Mucosa of descending colon (tissue), 3 donors: ENCODE results near the gene IFIT2. TPM values are rescaled to one million over a fixed set of nuclear protein-coding genes. Genes with fewer than 3 reads are reported as not detected.
A peak's percentile ranks its signal among the peaks of the same experiment; 100 is the strongest.

Experiments
- ATAC-seq: fragments of 200-7000 bp; cut with Tn5 transposase; one replicate; pipeline ENCODE4 v1.9.1; 2020; ENCODE audit warnings: mild to moderate bottlenecking, moderate library complexity
- DNase-seq, 3 donors: peaks; one replicate each; pipeline ENCODE4 v3.0.0-alpha.2; 2020
- H3K36me3 ChIP-seq: fragments of 200-600 bp; one replicate; pipeline ENCODE4 v1.8.0; 2021; ENCODE audit warnings: low read depth, mild to moderate bottlenecking
- H3K4me1 ChIP-seq: fragments of 200-600 bp; one replicate; pipeline ENCODE4 v1.8.0; 2021; ENCODE audit warnings: low read depth, mild to moderate bottlenecking
- H3K4me3 ChIP-seq: fragments of 200-600 bp; one replicate; pipeline ENCODE4 v1.8.0; 2021; ENCODE audit warnings: mild to moderate bottlenecking
- H3K9me3 ChIP-seq: fragments of 200-600 bp; one replicate; pipeline ENCODE4 v1.8.0; 2021; ENCODE audit warnings: mild to moderate bottlenecking
- CTCF ChIP-seq: fragments of 200-600 bp; IDR thresholded peaks from one replicate; pipeline ENCODE4 v1.8.0; 2022; ENCODE audit warnings: antibody characterized with exemption, mild to moderate bottlenecking
- intact Hi-C, 2 donors: fragments of 100-400 bp; cut with DNase I in 1 of 2; cut with micrococcal nuclease in 1 of 2; formaldehyde crosslinking; loops; one replicate each; pipeline versions ENCODE4 v1.11.0 to v1.11.1; 2022; cut with DNase I, micrococcal nuclease
- total RNA-seq, 3 donors: library from RNA; stranded (reverse); fragmentation: NEBNext Ultra II Directional in 2 of 3; extraction: Animal tissue kit (Norgen Biotek cat#: 25700) in 2 of 3; gene quantifications; one replicate each; pipeline versions ENCODE4 v1.2.1 to v1.2.4, GENCODE V29; 2021 to 2023
- donor health status: DM: no; HTN: no; CAD: no; lungs with moderate emphysema.
- donor health status: DM: no; HTN: no; CAD: no.
- donor health status: DM: no; HTN: yes; CAD: no.

The IFIT2 gene
- total RNA-seq, 3 donors from 2014 or later: 6.9 to 7.6 (median 7.5) TPM

GRCh38 chr10:89301232-89301631, 614 bp upstream of the IFIT2 start:
- intact Hi-C loops: no loop called here
- H3K4me3 ChIP-seq: no peak overlapping the region
- DNase-seq (peak in 1 of 3 donors; percentile 58), ATAC-seq (peak; percentile 62)
- peaks cover 20% of the 10 kb centered on the region for H3K4me1 ChIP-seq
- H3K36me3 ChIP-seq: no peaks in the 10 kb centered on the region
- TF ChIP-seq CTCF: no peak
- H3K9me3 ChIP-seq: no peaks in the 10 kb centered on the region

- ATAC-seq (peak; percentile 36), DNase-seq (no peak)
- no peak overlapping the region for H3K4me3 ChIP-seq
- no peaks in the 10 kb centered on the region for H3K36me3 ChIP-seq
- intact Hi-C loops: no loop called here
- no peaks in the 10 kb centered on the region for H3K9me3 ChIP-seq
- no peak for TF ChIP-seq CTCF
- H3K4me1 ChIP-seq: peaks cover 20% of the 10 kb centered on the region
Observed at GRCh38 chr10:89302625-89303024, 779 bp downstream of the IFIT2 start.

- no peaks in the 10 kb centered on the region for H3K9me3 ChIP-seq
- DNase-seq: no peak
- H3K36me3 ChIP-seq: no peaks in the 10 kb centered on the region
- H3K4me3 ChIP-seq: no peak overlapping the region
- TF ChIP-seq CTCF: no peak
- intact Hi-C loops: no loop called here
- H3K4me1 ChIP-seq: peaks cover 20% of the 10 kb centered on the region
- no peak for ATAC-seq
Observed at GRCh38 chr10:89303161-89303560, 1.3 kb downstream of the IFIT2 start.

GRCh38 chr10:89304026-89304425, 2.2 kb downstream of the IFIT2 start:
- no peak for ATAC-seq
- peaks cover 20% of the 10 kb centered on the region for H3K4me1 ChIP-seq
- DNase-seq: no peak
- no peaks in the 10 kb centered on the region for H3K9me3 ChIP-seq
- no peak overlapping the region for H3K4me3 ChIP-seq
- H3K36me3 ChIP-seq: no peaks in the 10 kb centered on the region
- intact Hi-C loops: no loop called here
- TF ChIP-seq CTCF: no peak

- no peak for DNase-seq
- Histone ChIP-seq H3K36me3 (no peaks in the 10 kb centered on the region), H3K4me1 (peaks cover 20% of the 10 kb centered on the region), H3K4me3 (no peak overlapping the region), H3K9me3 (no peaks in the 10 kb centered on the region)
- no peak for ATAC-seq
- intact Hi-C loops: no loop called here
- no peak for TF ChIP-seq CTCF
Observed at GRCh38 chr10:89304446-89304845, 2.6 kb downstream of the IFIT2 start.

- DNase-seq: no peak
- TF ChIP-seq CTCF: no peak
- H3K4me3 ChIP-seq: no peak overlapping the region
- H3K4me1 ChIP-seq: peaks cover 20% of the 10 kb centered on the region
- ATAC-seq: no peak
- intact Hi-C loops: no loop called here
- H3K9me3 ChIP-seq: no peaks in the 10 kb centered on the region
- no peaks in the 10 kb centered on the region for H3K36me3 ChIP-seq
Observed at GRCh38 chr10:89304925-89305324, 3.1 kb downstream of the IFIT2 start.
